ENCODE data around the gene TAF11L12.

- no peak for TF ChIP-seq CTCF (optimal IDR thresholded peaks at IDR 0.05 in 1 of 3, IDR thresholded peaks at IDR 0.05 in 1 of 3, conservative IDR thresholded peaks at IDR 0.05 in 1 of 3; ENCODE audit: extremely low read depth in 1 of 3, insufficient read depth in 2 of 3, low read length in 3 of 3)
- TF ChIP-seq EZH2 (IDR thresholded peaks at IDR 0.05; ENCODE audit: low read length) = no peak
These were observed 24.0 kb downstream of the TAF11L12 start, which contains the start of gene TAF11L14 for GRCh38 chr5:17634160-17634559.
